GM20000 (cell line): Measurements from ENCODE around the gene VMAC.
"Not testable (repeated sequence)": the region's sequence is repeated elsewhere in the genome, so short reads cannot be mapped to it uniquely, and the experiment has no call there.

ENCODE experiments used
- DNase-seq: peaks from one replicate; pipeline ENCODE4 v3.0.0; 2012; ENCODE audit warnings: low spot score
- CTCF ChIP-seq: IDR thresholded peaks from 2 replicates; pipeline ENCODE4 v1.5.1; 2012; ENCODE audit warnings: mild to moderate bottlenecking, control low read depth; ENCODE audit errors: extremely low read depth, missing control alignments

The VMAC gene

GRCh38 chr19:5865772-5866171, 38.9 kb upstream of the VMAC start:
- TF ChIP-seq CTCF, result no peak
- no peak for DNase-seq

GRCh38 chr19:5867201-5868136, 37.2 kb upstream of the VMAC start:
- TF ChIP-seq CTCF, result no peak
- DNase-seq, result no peak

GRCh38 chr19:5870986-5871394, 33.7 kb upstream of the VMAC start:
- TF ChIP-seq CTCF, result no peak
- DNase-seq, result no peak

GRCh38 chr19:5873617-5874199, 31.0 kb upstream of the VMAC start:
- no peak for DNase-seq
- TF ChIP-seq CTCF, result no peak

DNA sequence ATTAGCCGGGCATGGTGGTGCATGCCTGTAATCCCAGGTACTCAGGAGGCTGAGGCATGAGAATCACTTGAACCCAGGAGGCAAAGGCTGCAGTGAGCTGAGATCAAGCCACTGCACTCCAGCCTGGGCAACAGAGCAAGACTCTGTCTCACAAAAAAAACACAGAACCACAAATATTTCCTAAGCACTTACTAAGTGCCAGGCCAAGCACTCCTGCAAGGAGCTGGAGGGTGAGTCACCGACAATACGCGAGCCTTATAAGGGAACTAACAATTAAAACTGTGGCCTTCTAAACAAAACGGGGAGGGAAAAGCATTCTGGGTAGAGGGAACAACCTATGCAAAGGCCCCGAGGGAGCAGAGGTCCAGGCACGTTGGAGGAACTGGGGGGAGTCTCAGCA, 30.2 kb upstream of the VMAC start:
- not testable (repeated sequence) for DNase-seq

DNA sequence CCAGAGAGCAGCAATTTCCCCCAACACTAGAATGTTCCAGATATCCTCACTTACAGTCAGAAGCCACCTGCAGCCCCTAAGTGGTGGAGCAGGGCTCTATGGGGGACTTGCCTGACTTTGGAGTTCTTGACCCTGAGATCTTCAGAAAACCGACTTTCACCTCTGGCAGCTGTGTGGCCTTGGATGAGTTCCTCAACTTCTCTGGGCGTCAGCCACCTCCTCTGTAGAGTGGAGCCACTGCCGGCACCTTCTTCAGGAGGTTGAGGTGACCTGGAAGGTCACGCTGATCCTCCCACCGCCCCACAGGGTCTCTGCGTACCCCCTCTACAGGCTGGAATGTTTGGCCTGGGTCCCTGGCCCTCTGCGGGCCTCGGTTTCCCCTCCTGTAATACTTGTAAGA, 27.2 kb upstream of the VMAC start:
- no peak for DNase-seq
- no peak for TF ChIP-seq CTCF

DNA sequence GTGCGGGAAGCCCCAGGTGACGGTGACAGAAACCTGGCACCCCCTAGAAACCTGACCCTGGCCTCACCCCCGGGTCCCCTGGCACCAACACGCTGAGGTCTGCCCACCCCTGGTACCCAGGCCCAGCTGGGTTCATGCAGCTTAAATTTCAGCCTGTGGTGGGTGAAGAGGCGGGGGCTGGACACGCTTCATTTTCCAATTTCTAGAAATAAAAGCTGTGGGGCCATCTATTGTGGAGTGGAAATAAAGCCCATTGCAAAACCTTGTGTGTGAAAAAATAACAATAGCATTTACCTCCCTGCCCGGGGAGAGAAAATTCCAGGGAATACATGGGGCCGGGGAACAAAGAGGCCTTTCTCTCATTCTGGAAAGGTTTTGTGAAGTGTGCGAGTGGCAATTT, 26.8 kb upstream of the VMAC start:
- TF ChIP-seq CTCF, result no peak

GRCh38 chr19:5880196-5880595, 24.5 kb upstream of the VMAC start:
- no peak for TF ChIP-seq CTCF
- DNase-seq, result no peak

More for the DNA sequence above, 26.8 kb upstream of the VMAC start:
- no peak for DNase-seq
